ENCODE results near the gene VAPA. TPM values are rescaled to one million over a fixed set of nuclear protein-coding genes. Genes with fewer than 3 reads are reported as not detected.
A peak's percentile ranks its signal among the peaks of the same experiment; 100 is the strongest.

Gene VAPA
- total RNA-seq, 3 donors from 2014 or later: 240 to 333 (median 273) TPM

DNA sequence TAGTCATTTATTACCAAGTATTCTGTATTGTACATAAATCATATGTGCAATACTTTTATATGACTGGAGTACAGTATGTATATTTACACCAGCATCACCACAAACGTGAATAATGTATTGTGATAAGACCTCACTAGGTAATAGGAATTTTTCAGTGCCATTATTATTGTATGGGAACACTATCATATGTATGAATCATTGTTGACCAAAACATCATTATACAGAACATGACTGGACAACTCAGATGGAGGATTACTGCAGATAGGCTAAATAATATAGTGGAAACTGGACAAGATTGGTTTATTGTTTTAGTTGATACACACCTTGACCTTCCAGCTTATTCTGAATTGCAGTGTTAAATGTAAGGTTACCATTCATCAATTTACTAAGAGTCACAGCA lies 33.4 kb downstream of the VAPA start:
- Histone ChIP-seq H3K4me1 (ENCODE audit: low read depth) (no peaks in the 10 kb centered on the region), H3K9me3 (no peaks in the 10 kb centered on the region), H3K36me3 (ENCODE audit: low read depth) (no peaks in the 10 kb centered on the region), H3K4me3 (no peak overlapping the region)
- no peak for DNase-seq
- TF ChIP-seq, protein P1, sequence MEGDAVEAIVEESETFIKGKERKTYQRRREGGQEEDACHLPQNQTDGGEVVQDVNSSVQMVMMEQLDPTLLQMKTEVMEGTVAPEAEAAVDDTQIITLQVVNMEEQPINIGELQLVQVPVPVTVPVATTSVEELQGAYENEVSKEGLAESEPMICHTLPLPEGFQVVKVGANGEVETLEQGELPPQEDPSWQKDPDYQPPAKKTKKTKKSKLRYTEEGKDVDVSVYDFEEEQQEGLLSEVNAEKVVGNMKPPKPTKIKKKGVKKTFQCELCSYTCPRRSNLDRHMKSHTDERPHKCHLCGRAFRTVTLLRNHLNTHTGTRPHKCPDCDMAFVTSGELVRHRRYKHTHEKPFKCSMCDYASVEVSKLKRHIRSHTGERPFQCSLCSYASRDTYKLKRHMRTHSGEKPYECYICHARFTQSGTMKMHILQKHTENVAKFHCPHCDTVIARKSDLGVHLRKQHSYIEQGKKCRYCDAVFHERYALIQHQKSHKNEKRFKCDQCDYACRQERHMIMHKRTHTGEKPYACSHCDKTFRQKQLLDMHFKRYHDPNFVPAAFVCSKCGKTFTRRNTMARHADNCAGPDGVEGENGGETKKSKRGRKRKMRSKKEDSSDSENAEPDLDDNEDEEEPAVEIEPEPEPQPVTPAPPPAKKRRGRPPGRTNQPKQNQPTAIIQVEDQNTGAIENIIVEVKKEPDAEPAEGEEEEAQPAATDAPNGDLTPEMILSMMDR (IDR thresholded peaks at IDR 0.05): no peak
- ATAC-seq: peak; percentile 35
- intact Hi-C loops (cut with DNase I, micrococcal nuclease): loop anchor here in 1 of 2 donors (10.0 kb wide), 1 partner anchor 172 kb away; no protein-coding TSS in a partner anchor

DNA sequence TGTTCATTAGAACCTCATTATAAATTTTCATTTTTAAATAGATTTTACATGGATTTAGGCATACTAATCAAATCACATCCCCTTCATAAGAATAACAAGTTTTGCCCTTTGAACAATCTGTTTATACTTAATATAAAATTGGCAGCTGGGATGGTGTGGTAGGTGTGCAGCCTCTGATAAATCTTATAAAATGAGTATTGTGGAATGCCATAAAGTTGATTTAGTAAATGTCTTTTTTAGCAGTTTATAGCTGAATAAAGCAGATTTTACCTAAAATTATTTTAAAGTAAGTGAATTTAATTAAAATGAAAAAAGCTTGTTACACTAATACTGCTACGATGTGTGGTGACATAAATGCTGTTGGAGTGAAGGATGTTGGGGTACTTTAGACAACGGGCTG lies 35.5 kb downstream of the VAPA start:
- intact Hi-C loops (cut with DNase I, micrococcal nuclease): loop anchor here in 1 of 2 donors (10.0 kb wide), 1 partner anchor 175 kb away; no protein-coding TSS in a partner anchor
- no peaks in the 10 kb centered on the region for H3K9me3 ChIP-seq
- H3K4me1 ChIP-seq (ENCODE audit: low read depth): no peaks in the 10 kb centered on the region
- H3K36me3 ChIP-seq (ENCODE audit: low read depth): no peaks in the 10 kb centered on the region
- DNase-seq: no peak
- TF ChIP-seq, protein P1 (IDR thresholded peaks at IDR 0.05): no peak
- no peak overlapping the region for H3K4me3 ChIP-seq
- ATAC-seq: no peak

DNA sequence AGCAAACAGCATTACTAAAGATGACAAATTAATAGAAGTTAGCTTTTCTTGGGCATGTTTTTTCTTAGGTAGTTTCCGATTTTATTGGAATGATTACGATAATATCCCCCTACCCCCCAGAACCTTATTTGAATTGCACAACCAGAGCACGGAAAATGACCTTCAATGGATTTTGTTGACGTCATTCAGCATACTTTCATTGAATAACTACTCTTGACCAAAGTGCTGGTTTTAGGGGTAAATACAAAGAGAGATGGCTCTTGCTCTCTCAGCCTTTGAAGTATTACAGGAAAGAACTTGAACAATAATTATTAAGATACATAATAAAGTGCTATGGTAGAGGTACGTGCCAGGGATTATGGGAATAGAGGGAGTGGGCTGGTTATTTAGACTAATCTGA lies 36.0 kb downstream of the VAPA start:
- intact Hi-C loops (cut with DNase I, micrococcal nuclease): loop anchor here in 1 of 2 donors (10.0 kb wide), 1 partner anchor 175 kb away; no protein-coding TSS in a partner anchor
- no peak for DNase-seq
- Histone ChIP-seq H3K9me3 (no peaks in the 10 kb centered on the region), H3K4me1 (ENCODE audit: low read depth) (no peaks in the 10 kb centered on the region), H3K36me3 (ENCODE audit: low read depth) (no peaks in the 10 kb centered on the region), H3K4me3 (no peak overlapping the region)
- no peak for ATAC-seq
- TF ChIP-seq, protein P1 (IDR thresholded peaks at IDR 0.05): no peak

DNA sequence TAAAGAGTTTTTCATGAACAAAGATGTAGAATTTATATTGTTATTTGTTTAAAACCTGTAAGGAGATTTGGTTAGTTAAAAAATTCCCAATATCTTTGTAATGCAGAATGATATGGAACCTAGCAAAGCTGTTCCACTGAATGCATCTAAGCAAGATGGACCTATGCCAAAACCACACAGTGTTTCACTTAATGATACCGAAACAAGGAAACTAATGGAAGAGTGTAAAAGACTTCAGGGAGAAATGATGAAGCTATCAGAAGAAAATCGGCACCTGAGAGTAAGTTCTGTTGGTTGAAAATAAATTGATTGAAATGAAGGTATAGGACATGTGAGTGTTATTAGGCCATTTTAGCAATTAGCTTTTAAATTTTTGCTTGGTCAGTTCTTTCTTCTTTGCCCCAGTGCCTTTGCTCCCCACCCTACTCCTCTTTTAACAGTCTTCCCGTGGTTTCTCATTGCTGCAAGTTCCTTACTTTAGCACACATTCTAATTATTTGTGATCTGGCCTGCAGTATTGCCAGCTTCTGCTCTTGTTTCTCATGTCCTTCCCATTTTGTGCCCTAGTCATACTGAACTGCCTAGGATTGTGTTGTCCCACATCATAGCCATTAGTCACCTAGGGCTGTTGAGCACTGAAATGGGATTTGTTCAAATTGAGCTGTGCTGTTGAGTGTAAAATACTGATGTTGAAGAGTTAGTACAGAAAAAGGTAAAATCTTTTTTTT lies 36.6 kb downstream of the VAPA start:
- Histone ChIP-seq H3K4me3 (no peak overlapping the region), H3K4me1 (ENCODE audit: low read depth) (no peaks in the 10 kb centered on the region), H3K9me3 (no peaks in the 10 kb centered on the region), H3K36me3 (ENCODE audit: low read depth) (no peaks in the 10 kb centered on the region)
- TF ChIP-seq, protein P1 (IDR thresholded peaks at IDR 0.05): no peak
- intact Hi-C loops (cut with DNase I, micrococcal nuclease): no loop called here
- ATAC-seq (no peak), DNase-seq (no peak)

DNA sequence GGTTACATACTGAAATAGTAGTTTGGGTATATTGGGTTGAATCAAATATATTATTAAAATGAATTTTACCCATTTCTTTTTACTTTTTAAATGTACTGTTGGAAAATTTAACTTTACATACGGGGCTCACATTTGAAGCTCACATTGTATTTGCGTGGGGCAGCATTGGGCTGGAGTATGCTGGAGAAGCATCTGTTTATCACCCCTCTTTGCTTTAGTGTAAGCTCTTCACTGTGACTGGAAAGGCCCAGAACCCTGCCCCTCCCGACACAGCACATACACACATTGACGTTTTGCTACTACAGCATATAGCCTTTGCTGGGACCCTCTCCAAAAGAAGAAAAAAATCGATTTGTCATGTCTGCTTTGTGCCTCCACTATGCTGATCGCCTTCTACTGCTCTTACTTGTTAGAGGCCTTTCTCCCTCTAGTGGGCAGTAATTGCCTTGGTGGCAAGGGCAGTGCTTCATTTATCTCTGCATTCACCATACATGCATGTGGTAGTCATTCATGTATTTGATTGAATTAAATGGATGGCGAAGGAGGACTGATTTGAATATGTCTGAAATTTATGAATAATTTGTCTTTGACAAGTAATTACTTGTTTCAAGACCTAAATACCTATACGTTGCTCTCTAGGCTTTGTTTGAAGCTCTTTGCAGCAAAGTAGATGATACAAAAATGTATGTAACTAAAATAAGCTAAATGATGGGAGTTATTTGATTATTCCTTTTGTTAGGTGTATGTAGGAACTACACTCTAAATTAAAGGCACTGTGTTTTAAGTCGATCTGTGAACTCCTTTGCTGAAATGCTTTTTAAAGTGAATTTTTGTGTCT lies 37.4 kb downstream of the VAPA start:
- Histone ChIP-seq H3K4me1 (ENCODE audit: low read depth) (no peaks in the 10 kb centered on the region), H3K4me3 (no peak overlapping the region), H3K9me3 (no peaks in the 10 kb centered on the region), H3K36me3 (ENCODE audit: low read depth) (no peaks in the 10 kb centered on the region)
- peak; percentile 78 for ATAC-seq
- intact Hi-C loops (cut with DNase I, micrococcal nuclease): no loop called here
- TF ChIP-seq, protein P1 (IDR thresholded peaks at IDR 0.05): peak; percentile 23
- DNase-seq: peak in 1 of 3 donors; percentile 59

All from mucosa of descending colon (tissue), 3 donors.